Lung (tissue), 12 donors: Measurements from ENCODE around the gene FUOM. TPM values are rescaled to one million over a fixed set of nuclear protein-coding genes. Genes with fewer than 3 reads are reported as not detected.

Experiments used
- ATAC-seq: fragments of 200-7000 bp; cut with Tn5 transposase; one replicate; pipeline ENCODE4 v1.9.1; 2020; ENCODE audit warnings: moderate number of reproducible peaks; ENCODE audit not compliant: insufficient read depth, low FRiP score
- DNase-seq, 3 donors: peaks; one replicate each; pipeline ENCODE4 v3.0.0-alpha.2; 2013 to 2017
- H3K27ac ChIP-seq, 2 donors: one replicate each; pipeline ENCODE4 v1.5.1; 2013; ENCODE audit warnings: mild to moderate bottlenecking in 2 of 2, moderate library complexity in 2 of 2, control low read depth in 1 of 2, inconsistent platforms in 1 of 2, low read depth in 1 of 2, low read length in 1 of 2
- H3K27me3 ChIP-seq, 3 donors: one replicate each; pipeline ENCODE4 v1.5.1; 2013; ENCODE audit warnings: low read length in 2 of 3; ENCODE audit not compliant: control insufficient read depth in 3 of 3, insufficient read depth in 3 of 3
- H3K36me3 ChIP-seq, 4 donors: one replicate each; pipeline ENCODE4 v1.5.1; 2013; ENCODE audit warnings: low read length in 4 of 4, mild to moderate bottlenecking in 1 of 4, moderate library complexity in 1 of 4; ENCODE audit not compliant: control insufficient read depth in 4 of 4, insufficient read depth in 4 of 4
- H3K4me1 ChIP-seq, 5 donors: one replicate each; pipeline ENCODE4 v1.5.1; 2013; ENCODE audit warnings: low read length in 5 of 5, mild to moderate bottlenecking in 2 of 5, moderate library complexity in 1 of 5; ENCODE audit not compliant: control insufficient read depth in 5 of 5, insufficient read depth in 5 of 5
- H3K4me3 ChIP-seq: one replicate; pipeline ENCODE4 v1.5.1; 2013; ENCODE audit warnings: mild to moderate bottlenecking, control low read depth, moderate library complexity
- H3K9ac ChIP-seq, 2 donors: one replicate each; pipeline ENCODE4 v1.5.1; 2013; ENCODE audit warnings: low read length in 2 of 2, control low read depth in 1 of 2; ENCODE audit not compliant: insufficient read depth in 1 of 2
- H3K9me3 ChIP-seq, 4 donors: one replicate each; pipeline ENCODE4 v1.5.1; 2013; ENCODE audit warnings: low read length in 3 of 4, mild to moderate bottlenecking in 1 of 4, moderate library complexity in 1 of 4; ENCODE audit not compliant: control insufficient read depth in 4 of 4, insufficient read depth in 3 of 4
- WGBS, 2 donors: extraction: QIAGEN DNeasy Blood & Tissue Kit; methylation state at CpG; one replicate each; pipeline ENCODE4 v1.1.7; 2013; 5-methylcytosine and 5-hydroxymethylcytosine counted together
- polyA plus RNA-seq, 2 donors: library from polyadenylated mRNA; stranded (reverse); fragments of 200-250 nt; gene quantifications; one replicate each; pipeline ENCODE4 v1.2.1, GENCODE V29; 2013
- total RNA-seq, 2 donors: library from RNA; depleted of rRNA in 1 of 2; stranded (reverse); fragments of >200 nt in 1 of 2; gene quantifications; one replicate each; pipeline ENCODE4 v1.2.1, GENCODE V29; 2014 to 2021
- TF ChIP-seq, protein P1 (sequence below): IDR thresholded peaks from 2 replicates; pipeline ENCODE4 v1.5.1; 2012; ENCODE audit warnings: mild to moderate bottlenecking; ENCODE audit errors: control extremely low read depth, extremely low read depth
- donor health status: control.
- donor health status: control.
- donor health status: Bipolar disorder and iron deficiency.
- donor health status: healthy.
- donor health status: DM: yes; HTN: yes; CAD: no.

Gene FUOM
- total and polyA plus RNA-seq, 4 donors, result 8.4 to 41.4 (median 34.2) TPM

DNA sequence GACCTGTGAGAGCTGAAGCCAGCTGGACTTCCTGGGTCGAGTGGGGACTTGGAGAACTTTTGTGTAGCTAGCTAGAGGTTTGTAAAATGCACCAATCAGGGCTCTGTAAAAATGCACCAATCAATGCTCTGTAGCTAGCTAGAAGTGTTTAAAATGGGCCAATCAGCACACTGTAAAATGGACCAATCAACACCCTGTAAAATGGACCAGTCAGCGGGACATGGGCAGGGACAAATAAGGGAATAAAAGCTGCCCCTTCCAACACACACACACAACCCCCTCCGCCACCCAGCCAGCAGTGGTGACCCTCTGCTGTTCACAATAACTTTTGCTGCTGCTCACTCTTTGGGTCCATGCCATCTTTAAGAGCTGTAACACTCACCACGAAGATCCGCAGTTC is 42.0 kb downstream of the FUOM start:
- Histone ChIP-seq H3K4me1 (peaks cover 0 to 2% (median 0%) of the 10 kb centered on the region in 5 donors), H3K36me3 (peaks cover 0 to 14% (median 1%) of the 10 kb centered on the region in 4 donors), H3K4me3 (no peak overlapping the region), H3K9me3 (peaks cover 0 to 4% (median 0%) of the 10 kb centered on the region in 4 donors), H3K27me3 (peaks cover 0 to 12% (median 10%) of the 10 kb centered on the region in 3 donors), H3K27ac (no peak overlapping the region), H3K9ac (no peak overlapping the region)
- WGBS, 2 donors, result 76 to 84% methylated on average over 5 of the region's 5 CpGs
- DNase-seq, result no peak
- TF ChIP-seq, protein P1, sequence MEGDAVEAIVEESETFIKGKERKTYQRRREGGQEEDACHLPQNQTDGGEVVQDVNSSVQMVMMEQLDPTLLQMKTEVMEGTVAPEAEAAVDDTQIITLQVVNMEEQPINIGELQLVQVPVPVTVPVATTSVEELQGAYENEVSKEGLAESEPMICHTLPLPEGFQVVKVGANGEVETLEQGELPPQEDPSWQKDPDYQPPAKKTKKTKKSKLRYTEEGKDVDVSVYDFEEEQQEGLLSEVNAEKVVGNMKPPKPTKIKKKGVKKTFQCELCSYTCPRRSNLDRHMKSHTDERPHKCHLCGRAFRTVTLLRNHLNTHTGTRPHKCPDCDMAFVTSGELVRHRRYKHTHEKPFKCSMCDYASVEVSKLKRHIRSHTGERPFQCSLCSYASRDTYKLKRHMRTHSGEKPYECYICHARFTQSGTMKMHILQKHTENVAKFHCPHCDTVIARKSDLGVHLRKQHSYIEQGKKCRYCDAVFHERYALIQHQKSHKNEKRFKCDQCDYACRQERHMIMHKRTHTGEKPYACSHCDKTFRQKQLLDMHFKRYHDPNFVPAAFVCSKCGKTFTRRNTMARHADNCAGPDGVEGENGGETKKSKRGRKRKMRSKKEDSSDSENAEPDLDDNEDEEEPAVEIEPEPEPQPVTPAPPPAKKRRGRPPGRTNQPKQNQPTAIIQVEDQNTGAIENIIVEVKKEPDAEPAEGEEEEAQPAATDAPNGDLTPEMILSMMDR, result no peak
- ATAC-seq, result no peak

DNA sequence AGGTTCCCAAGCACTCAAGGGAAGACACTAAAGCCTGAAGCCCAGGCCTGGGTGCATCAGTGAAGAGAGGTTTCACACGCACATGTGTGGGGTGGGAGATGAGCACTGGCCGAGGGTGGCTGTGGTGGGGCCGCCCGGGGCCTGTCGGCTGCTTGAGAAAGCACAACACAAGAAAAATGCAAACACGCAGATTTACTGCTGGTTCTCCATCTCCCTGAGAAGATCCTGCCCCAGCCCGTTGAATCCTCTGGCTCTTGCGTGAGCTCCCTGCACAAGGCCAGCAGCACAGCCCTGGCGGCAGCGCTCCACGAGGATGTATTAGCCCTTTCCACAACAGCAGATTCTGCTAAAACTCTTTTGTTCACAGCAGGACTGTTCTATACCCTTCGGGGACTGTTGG is 42.9 kb downstream of the FUOM start:
- DNase-seq, result no peak
- ATAC-seq, result no peak
- peaks cover 0 to 19% (median 7%) of the 10 kb centered on the region in 4 donors for H3K36me3 ChIP-seq
- no peak overlapping the region for H3K9ac ChIP-seq
- 92 to 93% methylated on average over 12 of the region's 12 CpGs for WGBS, 2 donors
- H3K4me1 ChIP-seq, result peaks cover 0 to 2% (median 0%) of the 10 kb centered on the region in 5 donors
- TF ChIP-seq, protein P1, result no peak
- peaks cover 0 to 2% (median 0%) of the 10 kb centered on the region in 4 donors for H3K9me3 ChIP-seq
- no peak overlapping the region for H3K4me3 ChIP-seq
- H3K27ac ChIP-seq, result no peak overlapping the region
- H3K27me3 ChIP-seq, result peaks cover 0 to 8% (median 8%) of the 10 kb centered on the region in 3 donors

DNA sequence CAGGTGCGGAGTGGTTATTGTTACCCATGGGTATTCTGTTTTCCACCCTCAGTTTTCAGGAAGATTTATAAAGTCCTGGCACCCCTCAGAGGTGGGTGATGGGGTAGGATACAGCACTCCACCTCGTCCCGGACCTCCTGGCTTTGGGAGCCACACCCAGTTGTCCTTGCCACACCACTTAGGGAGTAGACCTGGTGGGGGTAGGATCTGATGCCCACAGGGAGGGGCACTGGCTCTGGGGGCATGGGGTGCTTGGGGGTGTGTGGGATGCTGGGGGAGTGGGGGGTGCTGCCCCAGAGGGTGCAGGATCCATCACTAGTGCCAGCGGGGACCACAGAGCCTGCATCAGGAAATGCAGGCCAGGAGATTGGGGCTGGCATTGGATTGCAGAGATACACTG is 44.6 kb downstream of the FUOM start:
- no peaks in the 10 kb centered on the region for H3K27me3 ChIP-seq
- peaks cover 0 to 2% (median 0%) of the 10 kb centered on the region in 4 donors for H3K9me3 ChIP-seq
- no peak overlapping the region for H3K27ac ChIP-seq
- TF ChIP-seq, protein P1, result no peak
- no peak overlapping the region for H3K4me3 ChIP-seq
- H3K9ac ChIP-seq, result no peak overlapping the region
- peaks cover 0 to 5% (median 0%) of the 10 kb centered on the region in 5 donors for H3K4me1 ChIP-seq
- DNase-seq, result no peak
- no peak for ATAC-seq
- peaks cover 0 to 19% (median 9%) of the 10 kb centered on the region in 4 donors for H3K36me3 ChIP-seq
- WGBS, 2 donors, result 82 to 91% methylated on average over 4 of the region's 4 CpGs

DNA sequence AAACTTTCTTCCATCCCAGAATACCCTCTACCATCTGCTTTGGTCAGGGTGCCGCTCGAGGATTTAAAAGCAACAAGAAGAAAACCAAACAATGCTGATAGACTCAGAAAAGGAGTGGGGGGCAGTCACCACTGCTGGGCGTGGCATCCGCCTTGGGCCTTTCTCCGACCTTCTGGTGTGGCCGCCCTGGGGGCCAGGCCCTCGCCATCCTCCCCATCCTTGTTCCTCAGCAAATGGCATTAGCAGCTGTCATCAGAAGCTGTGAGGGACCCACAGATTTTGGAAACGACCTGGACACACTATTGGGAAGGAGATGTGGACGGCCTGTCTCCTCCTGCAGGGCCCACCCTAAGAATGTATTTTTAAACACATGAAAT is 45.1 kb downstream of the FUOM start:
- ATAC-seq (no peak), DNase-seq (no peak)
- H3K27ac ChIP-seq, result no peak overlapping the region
- H3K9ac ChIP-seq, result no peak overlapping the region
- H3K36me3 ChIP-seq, result peaks cover 0 to 19% (median 9%) of the 10 kb centered on the region in 4 donors
- H3K4me3 ChIP-seq, result no peak overlapping the region
- H3K4me1 ChIP-seq, result peaks cover 0 to 5% (median under 1%) of the 10 kb centered on the region in 5 donors
- H3K27me3 ChIP-seq, result no peaks in the 10 kb centered on the region
- H3K9me3 ChIP-seq, result peaks cover 0 to 2% (median 0%) of the 10 kb centered on the region in 4 donors
- 92 to 97% methylated on average over 9 of the region's 9 CpGs for WGBS, 2 donors
- TF ChIP-seq, protein P1, result no peak
